ENCODE data around the gene PCBD1.
"Not testable (repeated sequence)": the region's sequence is repeated elsewhere in the genome, so short reads cannot be mapped to it uniquely, and the experiment has no call there.

PCBD1 gene

GRCh38 chr10:70879207-70879606 lies 9.2 kb downstream of the PCBD1 start:
- DNase-seq = peak in 1 of 10 donors; percentile 53
- intact Hi-C loops (cut with DNase I) = no loop called here

GRCh38 chr10:70874061-70874460 lies 14.3 kb downstream of the PCBD1 start:
- intact Hi-C loops (cut with DNase I) = loop anchor here (5.0 kb wide), 1 partner anchor 327 kb away; no protein-coding TSS in a partner anchor
- DNase-seq = no peak

GRCh38 chr10:70872291-70872690 lies 16.1 kb downstream of the PCBD1 start:
- intact Hi-C loops (cut with DNase I) = loop anchor here (5.0 kb wide), 1 partner anchor 325 kb away; no protein-coding TSS in a partner anchor
- no peak for DNase-seq

GRCh38 chr10:70866424-70866823 lies 21.9 kb downstream of the PCBD1 start:
- intact Hi-C loops (cut with DNase I) = no loop called here
- no peak for DNase-seq

GRCh38 chr10:70864935-70865334 lies 23.4 kb downstream of the PCBD1 start:
- intact Hi-C loops (cut with DNase I) = no loop called here

GRCh38 chr10:70863470-70864160 lies 24.8 kb downstream of the PCBD1 start:
- DNase-seq = no peak
- intact Hi-C loops (cut with DNase I) = no loop called here

More at GRCh38 chr10:70864935-70865334, 23.4 kb downstream of the PCBD1 start:
- DNase-seq = no peak

- DNase-seq = peak in 1 of 10 donors; percentile 74
- intact Hi-C loops (cut with DNase I) = not testable (repeated sequence)
These were observed 26.7 kb downstream of the PCBD1 start for GRCh38 chr10:70861495-70862197.

GRCh38 chr10:70858759-70859158 lies 29.6 kb downstream of the PCBD1 start:
- no peak for DNase-seq
- intact Hi-C loops (cut with DNase I) = no loop called here

- intact Hi-C loops (cut with DNase I) = no loop called here
These were observed 31.9 kb downstream of the PCBD1 start for GRCh38 chr10:70856454-70856853.

GRCh38 chr10:70853457-70853856 lies 34.9 kb downstream of the PCBD1 start:
- no peak for DNase-seq
- intact Hi-C loops (cut with DNase I) = no loop called here

More at GRCh38 chr10:70856454-70856853, 31.9 kb downstream of the PCBD1 start:
- no peak for DNase-seq

- DNase-seq = no peak
- intact Hi-C loops (cut with DNase I) = no loop called here
These were observed 35.3 kb downstream of the PCBD1 start for GRCh38 chr10:70853038-70853437.

- DNase-seq = no peak
- intact Hi-C loops (cut with DNase I) = no loop called here
These were observed 36.5 kb downstream of the PCBD1 start for GRCh38 chr10:70851597-70852475.

GRCh38 chr10:70850097-70850496 lies 38.3 kb downstream of the PCBD1 start:
- intact Hi-C loops (cut with DNase I) = no loop called here
- no peak for DNase-seq

- intact Hi-C loops (cut with DNase I) = no loop called here
- no peak for DNase-seq
These were observed 38.8 kb downstream of the PCBD1 start for GRCh38 chr10:70849582-70850016.

GRCh38 chr10:70847659-70848360 lies 40.6 kb downstream of the PCBD1 start:
- no peak for DNase-seq
- intact Hi-C loops (cut with DNase I) = no loop called here

GRCh38 chr10:70846795-70847194 lies 41.6 kb downstream of the PCBD1 start:
- intact Hi-C loops (cut with DNase I) = no loop called here
- DNase-seq = no peak

- intact Hi-C loops (cut with DNase I) = no loop called here
- no peak for DNase-seq
These were observed 42.5 kb downstream of the PCBD1 start for GRCh38 chr10:70845816-70846215.

- intact Hi-C loops (cut with DNase I) = no loop called here
- DNase-seq = no peak
These were observed 43.1 kb downstream of the PCBD1 start for GRCh38 chr10:70845256-70845655.

GRCh38 chr10:70843776-70844489 lies 44.4 kb downstream of the PCBD1 start:
- intact Hi-C loops (cut with DNase I) = no loop called here

GRCh38 chr10:70843333-70843732 lies 45.0 kb downstream of the PCBD1 start:
- no peak for DNase-seq
- intact Hi-C loops (cut with DNase I) = no loop called here

More at GRCh38 chr10:70843776-70844489, 44.4 kb downstream of the PCBD1 start:
- DNase-seq = no peak

Measured in posterior cingulate gyrus (tissue), 11 donors.